WTC11 (cell line): ENCODE data around the gene DAZAP2. TPM values are rescaled to one million over a fixed set of nuclear protein-coding genes. Genes with fewer than 3 reads are reported as not detected.

Experiments used
- ATAC-seq: fragments of 200-7000 bp; cut with Tn5 transposase; 2 replicates; pipeline ENCODE4 v1.10.0; 2021; ENCODE audit warnings: mild to moderate bottlenecking, moderate library complexity
- CTCF ChIA-PET: fragments of 300-600 bp; sonication (Branson Sonifier 250); formaldehyde crosslinking; loops from one replicate; lab custom pipeline; 2021; ENCODE audit warnings: antibody characterized with exemption; lab: Charles Lee
- POLR2A ChIA-PET: fragments of 350-600 bp; sonication (Branson Sonifier 250); formaldehyde crosslinking; loops from one replicate; lab custom pipeline; 2021; ENCODE audit warnings: antibody characterized with exemption; lab: Charles Lee
- DNase-seq: peaks from one replicate; pipeline ENCODE4 v3.0.0; 2021; ENCODE audit warnings: low spot score
- H3K27ac Mint-ChIP-seq: 2 replicates; pipeline ENCODE4 v1.8.0; 2021; ENCODE audit warnings: mixed read lengths
- H3K27me3 Mint-ChIP-seq: 2 replicates; pipeline ENCODE4 v1.8.0; 2021; ENCODE audit warnings: low read depth, mild to moderate bottlenecking, moderate library complexity, mixed read lengths
- H3K36me3 Mint-ChIP-seq: 2 replicates; pipeline ENCODE4 v1.8.0; 2021; ENCODE audit warnings: mixed read lengths
- H3K4me1 Mint-ChIP-seq: 2 replicates; pipeline ENCODE4 v1.8.0; 2022; ENCODE audit warnings: mixed read lengths
- H3K4me3 Mint-ChIP-seq: 2 replicates; pipeline ENCODE4 v1.8.0; 2021; ENCODE audit warnings: mild to moderate bottlenecking, moderate library complexity, mixed read lengths
- H3K9me3 Mint-ChIP-seq: 2 replicates; pipeline ENCODE4 v1.8.0; 2021; ENCODE audit warnings: mixed read lengths
- ESRRA ChIP-seq: sonication (generic); formaldehyde crosslinking; IDR thresholded peaks from 2 replicates; pipeline ENCODE4 v1.8.1; 2022; ENCODE audit warnings: mild to moderate bottlenecking, missing genetic modification reagents, borderline replicate concordance
- GTF2I ChIP-seq: fragments of 250-450 bp; sonication (Bioruptor Pico); conservative IDR thresholded peaks from 2 replicates; pipeline ENCODE4 v1.4.0; 2021; ENCODE audit warnings: mild to moderate bottlenecking
- JUN ChIP-seq: sonication (generic); formaldehyde crosslinking; IDR thresholded peaks from 2 replicates; pipeline ENCODE4 v1.8.0; 2023; ENCODE audit warnings: mild to moderate bottlenecking, missing genetic modification reagents
- MXD4 ChIP-seq: fragments of 250-450 bp; sonication (Bioruptor Pico); IDR thresholded peaks from 2 replicates; pipeline ENCODE4 v1.8.0; 2021; ENCODE audit warnings: mild to moderate bottlenecking, moderate library complexity, borderline replicate concordance
- NR1H2 ChIP-seq: sonication (generic); formaldehyde crosslinking; IDR thresholded peaks from 2 replicates; pipeline ENCODE4 v1.9.0; 2021; ENCODE audit warnings: mild to moderate bottlenecking, moderate library complexity, missing genetic modification reagents
- OVOL2 ChIP-seq: fragments of 250-450 bp; sonication (Bioruptor Pico); IDR thresholded peaks from 2 replicates; pipeline ENCODE4 v1.9.0; 2021; ENCODE audit warnings: mild to moderate bottlenecking, borderline replicate concordance
- PRRX2 ChIP-seq: fragments of 250-450 bp; sonication (Bioruptor Pico); IDR thresholded peaks from 2 replicates; pipeline ENCODE4 v1.8.0; 2021; ENCODE audit warnings: mild to moderate bottlenecking
- RELA ChIP-seq: sonication (generic); formaldehyde crosslinking; IDR thresholded peaks from 2 replicates; pipeline ENCODE4 v1.8.1; 2022; ENCODE audit warnings: missing genetic modification reagents, mild to moderate bottlenecking, borderline replicate concordance
- SMAD3 ChIP-seq: sonication (generic); formaldehyde crosslinking; IDR thresholded peaks from 2 replicates; pipeline ENCODE4 v1.8.0; 2022; ENCODE audit warnings: missing genetic modification reagents, mild to moderate bottlenecking, borderline replicate concordance
- ZNF219 ChIP-seq: sonication (generic); formaldehyde crosslinking; IDR thresholded peaks from 2 replicates; pipeline ENCODE4 v1.8.0; 2023; ENCODE audit warnings: missing genetic modification reagents, mild to moderate bottlenecking, borderline replicate concordance
- ZNF263 ChIP-seq: sonication (generic); formaldehyde crosslinking; IDR thresholded peaks from 2 replicates; pipeline ENCODE4 v1.8.1; 2022; ENCODE audit warnings: low read depth, mild to moderate bottlenecking, moderate library complexity, missing genetic modification reagents
- ZNF671 ChIP-seq: fragments of 250-450 bp; sonication (Bioruptor Pico); IDR thresholded peaks from 2 replicates; pipeline ENCODE4 v1.8.0; 2021; ENCODE audit warnings: mild to moderate bottlenecking
- total RNA-seq: library from RNA; stranded (reverse); gene quantifications from 3 replicates; pipeline ENCODE4 v1.2.3, GENCODE V29; 2021
- TF ChIP-seq, protein P1 (sequence below): sonication (generic); formaldehyde crosslinking; IDR thresholded peaks from 2 replicates; pipeline ENCODE4 v1.8.0; 2022; ENCODE audit warnings: mild to moderate bottlenecking, missing genetic modification reagents
- TF ChIP-seq, protein P2 (sequence below): sonication (generic); formaldehyde crosslinking; IDR thresholded peaks from 2 replicates; pipeline ENCODE4 v1.8.1; 2023; ENCODE audit warnings: mild to moderate bottlenecking, missing genetic modification reagents
- TF ChIP-seq, protein P3 (sequence below): fragments of 250-450 bp; sonication (Bioruptor Pico); conservative IDR thresholded peaks from 2 replicates; pipeline ENCODE4 v1.9.0; 2021; ENCODE audit warnings: mild to moderate bottlenecking
- TF ChIP-seq, protein P4 (sequence below): sonication (generic); formaldehyde crosslinking; IDR thresholded peaks from 2 replicates; pipeline ENCODE4 v1.8.0; 2022; ENCODE audit warnings: missing genetic modification reagents
- TF ChIP-seq, protein P5 (sequence below): sonication (generic); formaldehyde crosslinking; IDR thresholded peaks from 2 replicates; pipeline ENCODE4 v1.8.0; 2023; ENCODE audit warnings: missing genetic modification reagents
- TF ChIP-seq, protein P6 (sequence below): fragments of 250-450 bp; sonication (Bioruptor Pico); IDR thresholded peaks from 2 replicates; pipeline ENCODE4 v1.9.0; 2021; ENCODE audit warnings: mild to moderate bottlenecking

The DAZAP2 gene
- total RNA-seq, 1 experiment from 2014 or later = 35.8 TPM

DNA sequence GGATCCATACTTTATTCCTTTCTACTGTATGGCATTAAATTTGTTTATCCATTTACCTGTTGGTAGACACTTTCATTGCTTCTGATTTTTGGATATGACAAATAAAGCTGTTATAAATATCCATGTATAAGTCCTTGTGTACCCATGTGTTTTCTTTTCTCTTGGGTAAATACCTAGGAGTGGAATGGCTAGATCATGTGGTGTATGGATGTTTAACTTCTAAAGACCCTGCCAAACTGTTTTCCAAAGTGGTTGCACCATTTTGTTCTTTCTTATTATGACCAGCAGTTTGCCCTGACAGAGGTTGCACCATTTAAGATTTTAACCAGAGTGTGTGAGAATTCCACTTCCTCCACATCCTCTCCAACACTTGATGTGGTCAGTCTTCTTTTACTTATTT lies 6.0 kb upstream of the DAZAP2 start:
- Mint-ChIP-seq H3K27ac (no peak overlapping the region), H3K36me3 (no peaks in the 10 kb centered on the region), H3K9me3 (0 out of 2 replicates have a peak, but pooled peaks cover 3% of the 10 kb centered on the region), H3K4me1 (no peaks in the 10 kb centered on the region), H3K27me3 (no peaks in the 10 kb centered on the region), H3K4me3 (no peak overlapping the region)
- POLR2A ChIA-PET = no interaction called here
- DNase-seq (no peak), ATAC-seq (no peak)
- CTCF ChIA-PET = interaction anchor here (1.2 kb wide), 1 partner anchor 109 kb away, joined by 4 read pairs; no protein-coding TSS in a partner anchor
- TF ChIP-seq JUN (CRISPR knock-in tag) = no peak
- TF ChIP-seq, protein P1, sequence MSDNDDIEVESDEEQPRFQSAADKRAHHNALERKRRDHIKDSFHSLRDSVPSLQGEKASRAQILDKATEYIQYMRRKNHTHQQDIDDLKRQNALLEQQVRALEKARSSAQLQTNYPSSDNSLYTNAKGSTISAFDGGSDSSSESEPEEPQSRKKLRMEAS (CRISPR knock-in tag) = no peak

DNA sequence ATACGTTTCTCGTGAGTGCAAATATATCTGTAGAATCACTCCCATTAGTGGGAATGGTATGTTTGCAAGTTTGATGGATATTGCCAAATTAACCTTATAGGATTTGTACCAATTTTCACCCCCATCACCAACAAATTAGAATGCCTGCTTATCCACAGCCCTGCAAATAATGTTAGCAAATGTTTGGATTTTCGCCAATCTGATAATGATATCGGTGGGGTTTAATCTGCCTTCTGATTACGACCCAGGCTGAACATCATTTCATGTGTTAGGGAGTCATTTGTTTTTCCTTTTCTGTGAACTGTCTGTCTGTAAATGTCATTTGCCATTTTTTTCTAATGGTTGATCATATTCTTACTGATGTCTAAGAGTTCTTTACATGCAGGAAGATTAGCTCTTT lies 4.1 kb upstream of the DAZAP2 start:
- ChIA-PET POLR2A (no interaction called here), CTCF (no interaction called here)
- Mint-ChIP-seq H3K4me3 (no peak overlapping the region), H3K4me1 (peaks cover 7% of the 10 kb centered on the region), H3K27ac (no peak overlapping the region), H3K9me3 (0 out of 2 replicates have a peak, but pooled peaks cover 3% of the 10 kb centered on the region), H3K36me3 (no peaks in the 10 kb centered on the region), H3K27me3 (no peaks in the 10 kb centered on the region)
- TF ChIP-seq OVOL2 (CRISPR knock-in tag) (no peak), ZNF671 (CRISPR knock-in tag) (no peak), ESRRA (CRISPR knock-in tag) (no peak), PRRX2 (CRISPR knock-in tag) (no peak), MXD4 (no peak)
- TF ChIP-seq, protein P2, sequence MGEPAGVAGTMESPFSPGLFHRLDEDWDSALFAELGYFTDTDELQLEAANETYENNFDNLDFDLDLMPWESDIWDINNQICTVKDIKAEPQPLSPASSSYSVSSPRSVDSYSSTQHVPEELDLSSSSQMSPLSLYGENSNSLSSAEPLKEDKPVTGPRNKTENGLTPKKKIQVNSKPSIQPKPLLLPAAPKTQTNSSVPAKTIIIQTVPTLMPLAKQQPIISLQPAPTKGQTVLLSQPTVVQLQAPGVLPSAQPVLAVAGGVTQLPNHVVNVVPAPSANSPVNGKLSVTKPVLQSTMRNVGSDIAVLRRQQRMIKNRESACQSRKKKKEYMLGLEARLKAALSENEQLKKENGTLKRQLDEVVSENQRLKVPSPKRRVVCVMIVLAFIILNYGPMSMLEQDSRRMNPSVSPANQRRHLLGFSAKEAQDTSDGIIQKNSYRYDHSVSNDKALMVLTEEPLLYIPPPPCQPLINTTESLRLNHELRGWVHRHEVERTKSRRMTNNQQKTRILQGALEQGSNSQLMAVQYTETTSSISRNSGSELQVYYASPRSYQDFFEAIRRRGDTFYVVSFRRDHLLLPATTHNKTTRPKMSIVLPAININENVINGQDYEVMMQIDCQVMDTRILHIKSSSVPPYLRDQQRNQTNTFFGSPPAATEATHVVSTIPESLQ (CRISPR knock-in tag) = no peak
- TF ChIP-seq, protein P3, sequence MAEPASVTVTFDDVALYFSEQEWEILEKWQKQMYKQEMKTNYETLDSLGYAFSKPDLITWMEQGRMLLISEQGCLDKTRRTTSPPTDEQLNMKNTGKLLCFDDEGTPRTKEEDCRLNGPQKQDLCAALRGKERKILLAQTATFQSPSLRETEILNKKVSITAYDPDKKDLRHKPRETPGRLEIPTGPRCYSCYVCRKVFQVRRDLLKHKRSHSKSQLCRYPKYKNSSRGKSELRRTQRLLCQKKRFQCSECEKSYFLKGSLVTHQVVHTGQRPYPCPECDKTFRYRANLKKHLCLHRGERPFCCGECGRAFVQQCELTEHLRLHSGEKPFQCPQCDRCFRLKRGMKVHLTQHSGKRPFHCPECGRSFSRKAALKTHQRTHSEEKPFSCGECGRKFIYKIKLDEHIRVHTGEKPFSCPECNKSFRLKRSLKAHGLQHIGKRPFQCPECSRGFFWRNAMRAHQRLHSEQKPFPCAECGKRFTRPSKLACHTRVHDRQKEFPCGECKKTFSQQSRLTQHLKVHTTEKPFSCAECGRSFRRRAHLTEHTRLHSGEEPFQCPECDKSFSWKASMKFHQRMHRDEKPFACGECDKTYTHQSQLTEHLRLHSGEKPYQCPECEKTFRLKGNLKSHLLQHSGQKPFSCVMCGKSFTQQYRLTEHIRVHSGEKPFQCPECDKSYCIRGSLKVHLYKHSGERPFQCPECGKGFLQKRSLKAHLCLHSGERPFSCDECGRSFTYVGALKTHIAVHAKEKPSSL = no peak
- ATAC-seq (no peak), DNase-seq (no peak)

DNA sequence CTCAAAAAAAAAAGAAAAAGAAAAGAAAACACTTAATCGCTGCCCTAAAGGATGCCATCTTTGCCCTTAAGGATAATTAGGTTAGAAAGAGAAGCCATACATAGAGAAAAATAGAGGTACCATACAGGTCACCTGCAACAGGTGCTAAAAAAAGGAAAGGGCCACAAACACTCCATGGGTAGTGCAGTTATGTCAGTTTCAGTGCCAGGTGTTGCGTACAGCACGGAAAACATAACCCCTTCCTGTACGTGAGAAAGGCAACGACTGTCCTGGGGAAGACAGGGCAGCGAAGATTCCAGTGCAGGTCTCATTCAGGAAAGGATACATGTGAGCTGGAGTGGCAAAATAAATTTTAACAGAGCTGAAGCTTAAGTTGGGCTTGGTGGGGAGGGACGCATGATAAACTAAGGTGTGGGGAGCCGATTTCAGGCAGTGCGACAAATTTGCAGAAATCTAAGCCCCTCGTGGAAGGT lies 553 bp upstream of the DAZAP2 start:
- ATAC-seq (no peak), DNase-seq (no peak)
- Mint-ChIP-seq H3K36me3 (peaks cover 27% of the 10 kb centered on the region), H3K9me3 (no peaks in the 10 kb centered on the region), H3K27ac (peak overlapping the region; percentile 99), H3K4me1 (peaks cover 10% of the 10 kb centered on the region), H3K4me3 (peak overlapping the region; percentile 95), H3K27me3 (no peaks in the 10 kb centered on the region)
- POLR2A ChIA-PET = interaction anchor here (0.5 to 1.8 kb wide), 9 partner anchors 8 to 161 kb away, joined by 3 to 19 read pairs (median 5); partner anchors contain the start of genes CSRNP2, GALNT6 and POU6F1
- CTCF ChIA-PET = interaction anchor here (0.6 to 1.7 kb wide), 7 partner anchors 10 to 103 kb away, joined by 3 to 23 read pairs (median 6); partner anchors contain the start of gene POU6F1
- TF ChIP-seq SMAD3 (CRISPR knock-in tag) (no peak), NR1H2 (no peak), RELA (CRISPR knock-in tag) (no peak), ZNF263 (no peak), GTF2I (no peak), ZNF219 (CRISPR knock-in tag) (no peak), ZNF671 (CRISPR knock-in tag) (no peak)
- TF ChIP-seq, protein P4, sequence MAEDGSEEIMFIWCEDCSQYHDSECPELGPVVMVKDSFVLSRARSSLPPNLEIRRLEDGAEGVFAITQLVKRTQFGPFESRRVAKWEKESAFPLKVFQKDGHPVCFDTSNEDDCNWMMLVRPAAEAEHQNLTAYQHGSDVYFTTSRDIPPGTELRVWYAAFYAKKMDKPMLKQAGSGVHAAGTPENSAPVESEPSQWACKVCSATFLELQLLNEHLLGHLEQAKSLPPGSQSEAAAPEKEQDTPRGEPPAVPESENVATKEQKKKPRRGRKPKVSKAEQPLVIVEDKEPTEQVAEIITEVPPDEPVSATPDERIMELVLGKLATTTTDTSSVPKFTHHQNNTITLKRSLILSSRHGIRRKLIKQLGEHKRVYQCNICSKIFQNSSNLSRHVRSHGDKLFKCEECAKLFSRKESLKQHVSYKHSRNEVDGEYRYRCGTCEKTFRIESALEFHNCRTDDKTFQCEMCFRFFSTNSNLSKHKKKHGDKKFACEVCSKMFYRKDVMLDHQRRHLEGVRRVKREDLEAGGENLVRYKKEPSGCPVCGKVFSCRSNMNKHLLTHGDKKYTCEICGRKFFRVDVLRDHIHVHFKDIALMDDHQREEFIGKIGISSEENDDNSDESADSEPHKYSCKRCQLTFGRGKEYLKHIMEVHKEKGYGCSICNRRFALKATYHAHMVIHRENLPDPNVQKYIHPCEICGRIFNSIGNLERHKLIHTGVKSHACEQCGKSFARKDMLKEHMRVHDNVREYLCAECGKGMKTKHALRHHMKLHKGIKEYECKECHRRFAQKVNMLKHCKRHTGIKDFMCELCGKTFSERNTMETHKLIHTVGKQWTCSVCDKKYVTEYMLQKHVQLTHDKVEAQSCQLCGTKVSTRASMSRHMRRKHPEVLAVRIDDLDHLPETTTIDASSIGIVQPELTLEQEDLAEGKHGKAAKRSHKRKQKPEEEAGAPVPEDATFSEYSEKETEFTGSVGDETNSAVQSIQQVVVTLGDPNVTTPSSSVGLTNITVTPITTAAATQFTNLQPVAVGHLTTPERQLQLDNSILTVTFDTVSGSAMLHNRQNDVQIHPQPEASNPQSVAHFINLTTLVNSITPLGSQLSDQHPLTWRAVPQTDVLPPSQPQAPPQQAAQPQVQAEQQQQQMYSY = no peak
- TF ChIP-seq, protein P5, sequence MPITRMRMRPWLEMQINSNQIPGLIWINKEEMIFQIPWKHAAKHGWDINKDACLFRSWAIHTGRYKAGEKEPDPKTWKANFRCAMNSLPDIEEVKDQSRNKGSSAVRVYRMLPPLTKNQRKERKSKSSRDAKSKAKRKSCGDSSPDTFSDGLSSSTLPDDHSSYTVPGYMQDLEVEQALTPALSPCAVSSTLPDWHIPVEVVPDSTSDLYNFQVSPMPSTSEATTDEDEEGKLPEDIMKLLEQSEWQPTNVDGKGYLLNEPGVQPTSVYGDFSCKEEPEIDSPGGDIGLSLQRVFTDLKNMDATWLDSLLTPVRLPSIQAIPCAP (CRISPR knock-in tag) = no peak
- TF ChIP-seq, protein P6, sequence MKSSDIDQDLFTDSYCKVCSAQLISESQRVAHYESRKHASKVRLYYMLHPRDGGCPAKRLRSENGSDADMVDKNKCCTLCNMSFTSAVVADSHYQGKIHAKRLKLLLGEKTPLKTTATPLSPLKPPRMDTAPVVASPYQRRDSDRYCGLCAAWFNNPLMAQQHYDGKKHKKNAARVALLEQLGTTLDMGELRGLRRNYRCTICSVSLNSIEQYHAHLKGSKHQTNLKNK (CRISPR knock-in tag) = no peak
- TF ChIP-seq, protein P1 (CRISPR knock-in tag) = no peak
